ENCODE results near the gene MAP2K5. TPM values are rescaled to one million over a fixed set of nuclear protein-coding genes. Genes with fewer than 3 reads are reported as not detected.

MAP2K5 gene
- total RNA-seq, 1 experiment from 2014 or later = 15.0 TPM

DNA sequence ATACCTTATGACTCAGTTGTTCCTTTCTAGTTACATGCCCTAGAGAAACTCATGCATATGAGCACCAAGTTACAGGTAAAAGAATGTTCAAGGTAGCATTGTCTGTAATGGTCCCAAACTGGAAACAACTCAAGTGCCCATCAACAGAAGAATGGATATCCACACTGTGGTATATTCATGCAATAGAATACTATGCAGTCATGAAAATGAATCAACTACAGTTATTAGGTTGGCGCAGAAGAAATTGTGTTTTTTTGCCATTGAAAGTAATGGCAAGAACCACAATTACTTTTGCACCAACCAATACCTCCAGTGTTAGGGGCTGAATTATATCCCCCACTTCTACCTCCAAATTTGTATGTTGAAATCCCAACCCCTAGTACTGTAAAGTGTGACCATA lies 307.0 kb downstream of the MAP2K5 start:
- no peak for DNase-seq
- no peaks in the 10 kb centered on the region for H3K23me2 ChIP-seq (ENCODE audit: insufficient read length, low read depth, low read length, poor library complexity, severe bottlenecking)
- no peak overlapping the region for H3K56ac ChIP-seq (ENCODE audit: insufficient read length, low read depth, low read length)
- Mint-ChIP-seq H3K27me3 (ENCODE audit: low read depth) (no peaks in the 10 kb centered on the region), H3K4me1 (peaks cover 48 to 53% of the 10 kb centered on the region in 2 experiments), H3K36me3 (ENCODE audit: insufficient read depth in 1 of 3, low read depth in 3 of 3) (peaks cover 0 to 5% (median 0%) of the 10 kb centered on the region in 3 experiments; a peak in 1 of 7 replicates), H3K4me3 (no peak overlapping the region), H3K9me3 (peaks cover 2 to 3% of the 10 kb centered on the region in 2 experiments; a peak in 4 of 5 replicates), H3K27ac (no peak overlapping the region)
- no peak overlapping the region for H3K18ac ChIP-seq (ENCODE audit: insufficient read length, low read depth, low read length)
- no peaks in the 10 kb centered on the region for H3K79me1 ChIP-seq (ENCODE audit: insufficient read depth, low read depth, low read length, poor library complexity, severe bottlenecking)
- no peaks in the 10 kb centered on the region for H3K79me2 ChIP-seq (ENCODE audit: insufficient read depth, low read length)
- no peaks in the 10 kb centered on the region for H3K27me3 ChIP-seq (ENCODE audit: insufficient read depth, low read length)
- no peak for TF ChIP-seq CTCF (conservative IDR thresholded peaks at IDR 0.05)
- H2BK5ac ChIP-seq (ENCODE audit: insufficient read length, low read length) = no peak overlapping the region
- no peak overlapping the region for H3T11ph ChIP-seq (ENCODE audit: low read length)
- H3K4me2 ChIP-seq (ENCODE audit: insufficient read depth, insufficient read length, low read length) = no peak overlapping the region
- H3K9me3 ChIP-seq (ENCODE audit: control insufficient read depth, low read depth, low read length) = no peaks in the 10 kb centered on the region
- no peaks in the 10 kb centered on the region for H4K20me1 ChIP-seq (ENCODE audit: control insufficient read depth, insufficient read depth, insufficient read length)
- H3K4me1 ChIP-seq (ENCODE audit: insufficient read depth, low read length) = peaks cover 7% of the 10 kb centered on the region; the same call in 1 of the 2 replicates
- H4K8ac ChIP-seq (replicated peaks; ENCODE audit: insufficient read length, low read depth, low read length) = no peak overlapping the region
- no peak overlapping the region for H2AK5ac ChIP-seq (ENCODE audit: insufficient read length, low read length)
- no peak overlapping the region for H2BK12ac ChIP-seq (ENCODE audit: insufficient read length, low read depth, low read length)
- no peak overlapping the region for H3K9ac ChIP-seq (ENCODE audit: extremely low read depth, insufficient read length, low read length)
- no peak overlapping the region for H3K27ac ChIP-seq (ENCODE audit: insufficient read length, low read depth, low read length)
- no CpG with 5 or more reads among the region's 1 CpG for WGBS (ENCODE audit: extremely low coverage, insufficient read length, low lambda C conversion rate)
- no peak overlapping the region for H3K4ac ChIP-seq (ENCODE audit: low read depth, low read length)
- no peak overlapping the region for H4K5ac ChIP-seq (ENCODE audit: insufficient read length, low read depth, low read length)
- H2BK20ac ChIP-seq (ENCODE audit: low read depth, low read length, poor library complexity, severe bottlenecking) = no peak overlapping the region
- no peak overlapping the region for H4K91ac ChIP-seq (ENCODE audit: insufficient read length, low read depth, low read length)
- no peak overlapping the region for H2AFZ ChIP-seq (ENCODE audit: low read length)
- H3K23ac ChIP-seq (ENCODE audit: insufficient read length, low read depth, low read length) = no peak overlapping the region
- no peak overlapping the region for H3K14ac ChIP-seq (ENCODE audit: insufficient read depth, low read length)
- H2BK15ac ChIP-seq (ENCODE audit: low read depth, low read length) = no peak overlapping the region
- no peak overlapping the region for H2BK120ac ChIP-seq (ENCODE audit: low read depth, low read length, poor library complexity, severe bottlenecking)
